Measurements from ENCODE around the gene DPH2. TPM values are rescaled to one million over a fixed set of nuclear protein-coding genes. Genes with fewer than 3 reads are reported as not detected.

DPH2 gene
- total and polyA plus RNA-seq, 12 donors: 12.0 to 48.0 (median 24.5) TPM

DNA sequence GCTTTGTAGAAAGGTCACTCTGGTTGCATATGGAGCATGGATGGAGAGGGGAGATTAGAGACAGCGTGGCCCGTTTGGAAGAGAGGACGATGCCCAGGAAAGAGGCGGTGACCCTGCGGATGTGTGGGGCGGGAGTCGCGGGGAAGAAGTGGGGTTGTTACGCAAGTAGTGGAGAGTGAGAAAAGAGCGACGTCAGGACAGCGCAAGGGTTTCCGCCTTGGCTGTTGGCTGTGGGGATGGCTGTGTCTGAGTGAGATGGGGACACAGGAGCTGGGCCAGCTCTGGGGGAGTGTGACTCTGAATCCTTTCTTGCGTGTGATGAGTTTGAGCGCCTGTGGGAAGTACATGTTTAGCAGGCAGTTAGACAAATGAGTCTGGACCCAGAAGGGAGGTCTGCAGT lies 13.0 kb downstream of the DPH2 start:
- 77 to 90% (median 88%) methylated on average over 15 of the region's 15 CpGs for WGBS, 4 donors

DNA sequence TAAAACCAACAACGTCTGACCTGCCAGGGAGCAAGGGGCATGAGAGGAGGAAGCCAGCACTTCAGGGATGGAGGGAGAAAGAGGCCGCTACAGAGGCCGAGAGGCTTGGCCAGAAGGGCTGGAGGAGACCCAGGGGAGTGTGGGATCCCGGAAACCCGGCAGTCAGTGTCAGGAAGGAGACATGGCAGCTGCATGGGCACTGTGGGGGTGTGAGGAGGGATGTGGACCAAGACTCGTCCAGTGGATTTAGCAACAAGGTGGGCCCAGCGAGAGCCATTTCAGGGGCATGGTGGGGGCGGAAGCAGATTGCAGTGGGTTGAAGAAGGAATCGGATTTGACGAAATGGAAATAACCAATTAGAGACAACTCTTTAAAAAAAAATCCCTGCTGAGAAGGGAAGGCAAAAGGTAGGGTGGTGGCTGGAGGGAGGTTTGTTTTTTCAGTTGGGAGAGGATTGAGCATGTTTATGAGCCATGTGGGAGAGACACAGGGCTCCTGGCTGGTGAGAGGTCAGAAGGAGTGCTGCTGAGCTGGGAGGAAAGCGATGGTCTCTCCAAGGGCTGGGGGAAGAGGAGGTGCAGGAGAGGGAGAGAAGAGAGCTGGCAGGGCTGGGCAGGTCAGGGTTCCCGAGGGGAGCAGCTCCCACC lies 13.6 kb downstream of the DPH2 start:
- WGBS, 4 donors: 83 to 89% (median 86%) methylated on average over 12 of the region's 12 CpGs

More for the DNA sequence above, 13.0 kb downstream of the DPH2 start:
- intact Hi-C loops (cut with DNase I): no loop called here
- H3K27me3 ChIP-seq: no peaks in the 10 kb centered on the region
- TF ChIP-seq, protein P1, sequence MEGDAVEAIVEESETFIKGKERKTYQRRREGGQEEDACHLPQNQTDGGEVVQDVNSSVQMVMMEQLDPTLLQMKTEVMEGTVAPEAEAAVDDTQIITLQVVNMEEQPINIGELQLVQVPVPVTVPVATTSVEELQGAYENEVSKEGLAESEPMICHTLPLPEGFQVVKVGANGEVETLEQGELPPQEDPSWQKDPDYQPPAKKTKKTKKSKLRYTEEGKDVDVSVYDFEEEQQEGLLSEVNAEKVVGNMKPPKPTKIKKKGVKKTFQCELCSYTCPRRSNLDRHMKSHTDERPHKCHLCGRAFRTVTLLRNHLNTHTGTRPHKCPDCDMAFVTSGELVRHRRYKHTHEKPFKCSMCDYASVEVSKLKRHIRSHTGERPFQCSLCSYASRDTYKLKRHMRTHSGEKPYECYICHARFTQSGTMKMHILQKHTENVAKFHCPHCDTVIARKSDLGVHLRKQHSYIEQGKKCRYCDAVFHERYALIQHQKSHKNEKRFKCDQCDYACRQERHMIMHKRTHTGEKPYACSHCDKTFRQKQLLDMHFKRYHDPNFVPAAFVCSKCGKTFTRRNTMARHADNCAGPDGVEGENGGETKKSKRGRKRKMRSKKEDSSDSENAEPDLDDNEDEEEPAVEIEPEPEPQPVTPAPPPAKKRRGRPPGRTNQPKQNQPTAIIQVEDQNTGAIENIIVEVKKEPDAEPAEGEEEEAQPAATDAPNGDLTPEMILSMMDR (IDR thresholded peaks at IDR 0.05): no peak
- no peak for TF ChIP-seq POLR2A (IDR thresholded peaks at IDR 0.05)
- DNase-seq: no peak
- H3K4me3 ChIP-seq: no peak overlapping the region
- H3K4me1 ChIP-seq (replicated peaks in 1 of 2): peaks cover 7 to 16% of the 10 kb centered on the region in 2 donors
- no peaks in the 10 kb centered on the region for H3K9me3 ChIP-seq (replicated peaks in 1 of 3)
- H3K36me3 ChIP-seq (replicated peaks in 1 of 2): peaks cover 0 to 1% of the 10 kb centered on the region in 2 donors
- no peak overlapping the region for H3K27ac ChIP-seq

DNA sequence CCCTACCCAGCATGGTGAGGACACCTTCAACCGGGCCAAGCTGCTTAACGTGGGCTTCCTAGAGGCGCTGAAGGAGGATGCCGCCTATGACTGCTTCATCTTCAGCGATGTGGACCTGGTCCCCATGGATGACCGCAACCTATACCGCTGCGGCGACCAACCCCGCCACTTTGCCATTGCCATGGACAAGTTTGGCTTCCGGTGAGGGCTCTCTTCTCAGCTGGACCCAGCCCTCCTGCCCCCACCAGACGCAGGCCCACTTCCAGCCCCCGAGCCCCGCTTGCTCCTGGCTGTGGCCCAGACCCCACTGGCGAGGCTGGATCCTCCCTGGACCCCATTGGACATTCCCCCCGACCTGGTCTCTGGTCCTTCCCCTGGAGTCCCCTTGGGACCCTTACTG lies 15.0 kb downstream of the DPH2 start:
- H3K27ac ChIP-seq: no peak overlapping the region
- 96 to 100% (median 98%) methylated on average over 2 to 16 of the region's 16 CpGs for WGBS, 4 donors
- H3K4me1 ChIP-seq (replicated peaks in 1 of 2): peaks cover 4% of the 10 kb centered on the region in 2 donors
- H3K36me3 ChIP-seq (replicated peaks in 1 of 2): no peaks in the 10 kb centered on the region
- no peak overlapping the region for H3K4me3 ChIP-seq
- intact Hi-C loops (cut with DNase I): no loop called here
- H3K9me3 ChIP-seq (replicated peaks in 1 of 3): no peaks in the 10 kb centered on the region
- TF ChIP-seq POLR2A (IDR thresholded peaks at IDR 0.05): no peak
- TF ChIP-seq, protein P1 (IDR thresholded peaks at IDR 0.05): no peak
- no peaks in the 10 kb centered on the region for H3K27me3 ChIP-seq
- DNase-seq: no peak

More for the DNA sequence above, 13.6 kb downstream of the DPH2 start:
- intact Hi-C loops (cut with DNase I): no loop called here
- Histone ChIP-seq H3K9me3 (replicated peaks in 1 of 3) (no peaks in the 10 kb centered on the region), H3K27ac (no peak overlapping the region), H3K4me3 (no peak overlapping the region), H3K27me3 (no peaks in the 10 kb centered on the region), H3K36me3 (replicated peaks in 1 of 2) (no peaks in the 10 kb centered on the region), H3K4me1 (replicated peaks in 1 of 2) (peaks cover 7 to 10% of the 10 kb centered on the region in 2 donors)
- no peak for TF ChIP-seq POLR2A (IDR thresholded peaks at IDR 0.05)
- TF ChIP-seq, protein P1 (IDR thresholded peaks at IDR 0.05): no peak
- no peak for DNase-seq

DNA sequence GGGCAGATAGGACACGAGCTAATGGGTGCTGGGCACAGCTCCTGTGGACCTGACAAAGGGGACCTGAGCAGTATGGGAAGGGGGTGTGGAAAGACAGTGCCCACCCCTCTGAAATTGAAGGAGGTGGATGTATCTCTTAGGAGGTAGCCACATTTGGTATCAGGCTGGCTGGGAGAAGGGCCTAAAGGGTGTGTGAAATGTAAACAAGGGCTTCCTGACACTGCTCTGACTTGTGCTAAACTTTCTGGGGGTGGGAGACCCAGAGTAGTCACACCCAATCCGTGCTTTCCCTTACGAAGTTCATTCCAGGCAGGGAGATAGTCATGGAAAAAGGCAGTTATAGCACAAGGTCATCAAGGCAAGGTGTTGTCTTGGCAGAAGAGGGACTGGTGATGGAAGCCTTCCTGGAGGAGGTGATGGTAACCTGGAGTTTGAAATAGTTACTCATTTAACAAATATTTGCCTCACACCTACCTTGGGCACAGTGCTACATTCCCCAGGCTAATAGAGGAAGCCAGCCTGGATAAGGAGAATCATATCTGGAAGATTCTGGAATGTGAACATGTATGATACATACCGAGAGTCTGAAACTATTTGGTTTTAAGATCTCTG lies 16.3 kb downstream of the DPH2 start:
- TF ChIP-seq, protein P1 (IDR thresholded peaks at IDR 0.05): no peak
- no peak for TF ChIP-seq POLR2A (IDR thresholded peaks at IDR 0.05)
- intact Hi-C loops (cut with DNase I): no loop called here
- no peaks in the 10 kb centered on the region for H3K27me3 ChIP-seq
- no peaks in the 10 kb centered on the region for H3K36me3 ChIP-seq (replicated peaks in 1 of 2)
- no peak for DNase-seq
- WGBS, 4 donors: 88 to 93% (median 92%) methylated on average over 4 of the region's 4 CpGs
- no peak overlapping the region for H3K4me3 ChIP-seq
- peaks cover 4 to 6% of the 10 kb centered on the region in 2 donors for H3K4me1 ChIP-seq (replicated peaks in 1 of 2)
- H3K27ac ChIP-seq: no peak overlapping the region
- H3K9me3 ChIP-seq (replicated peaks in 1 of 3): no peaks in the 10 kb centered on the region

Measured in adrenal gland (tissue), 12 donors.